ENCODE data around the gene USP22. TPM values are rescaled to one million over a fixed set of nuclear protein-coding genes. Genes with fewer than 3 reads are reported as not detected.

USP22 gene
- polyA plus RNA-seq, 4 donors: 25.5 to 96.4 (median 48.3) TPM

- Histone ChIP-seq H3K9me3 (ENCODE audit: control insufficient read depth in 2 of 2, insufficient read depth in 1 of 2, low read depth in 1 of 2, low read length in 1 of 2) (no peaks in the 10 kb centered on the region), H3K36me3 (ENCODE audit: control insufficient read depth in 3 of 3, insufficient read depth in 2 of 3, low read depth in 1 of 3, low read length in 3 of 3) (peaks cover 4 to 27% (median 8%) of the 10 kb centered on the region in 3 donors), H3K4me3 (ENCODE audit: low read depth in 1 of 3, low read length in 3 of 3) (no peak overlapping the region), H3K4me1 (ENCODE audit: control insufficient read depth in 3 of 3, insufficient read depth in 2 of 3, low read depth in 1 of 3, low read length in 2 of 3) (peaks cover 2 to 30% (median 5%) of the 10 kb centered on the region in 3 donors), H3K27ac (ENCODE audit: low read depth in 1 of 3, low read length in 2 of 3) (no peak overlapping the region), H3K27me3 (ENCODE audit: control insufficient read depth in 3 of 3, insufficient read depth in 3 of 3, low read length in 3 of 3) (no peaks in the 10 kb centered on the region)
- FAIRE-seq: no peak
- 67 to 75% (median 72%) methylated on average over 8 of the region's 8 CpGs for WGBS, 3 donors
- DNase-seq: no peak
These were observed 10.9 kb downstream of the USP22 start for GRCh38 chr17:21031756-21032396.

- Histone ChIP-seq H3K27ac (ENCODE audit: low read depth in 1 of 3, low read length in 2 of 3) (no peak overlapping the region), H3K9me3 (ENCODE audit: control insufficient read depth in 2 of 2, insufficient read depth in 1 of 2, low read depth in 1 of 2, low read length in 1 of 2) (no peaks in the 10 kb centered on the region)
These were observed 12.4 kb downstream of the USP22 start for GRCh38 chr17:21030375-21030774.

GRCh38 chr17:21029515-21029914, 13.3 kb downstream of the USP22 start:
- no peak overlapping the region for H3K27ac ChIP-seq (ENCODE audit: low read depth in 1 of 3, low read length in 2 of 3)
- FAIRE-seq: no peak

More at GRCh38 chr17:21030375-21030774, 12.4 kb downstream of the USP22 start:
- 75 to 80% (median 78%) methylated on average over 7 of the region's 7 CpGs for WGBS, 3 donors
- Histone ChIP-seq H3K27me3 (ENCODE audit: control insufficient read depth in 3 of 3, insufficient read depth in 3 of 3, low read length in 3 of 3) (no peaks in the 10 kb centered on the region), H3K4me3 (ENCODE audit: low read depth in 1 of 3, low read length in 3 of 3) (no peak overlapping the region), H3K4me1 (ENCODE audit: control insufficient read depth in 3 of 3, insufficient read depth in 2 of 3, low read depth in 1 of 3, low read length in 2 of 3) (peaks cover 2 to 21% (median 5%) of the 10 kb centered on the region in 3 donors), H3K36me3 (ENCODE audit: control insufficient read depth in 3 of 3, insufficient read depth in 2 of 3, low read depth in 1 of 3, low read length in 3 of 3) (peaks cover 10 to 37% (median 12%) of the 10 kb centered on the region in 3 donors)
- DNase-seq: no peak
- no peak for FAIRE-seq

GRCh38 chr17:21029036-21029435, 13.8 kb downstream of the USP22 start:
- Histone ChIP-seq H3K4me1 (ENCODE audit: control insufficient read depth in 3 of 3, insufficient read depth in 2 of 3, low read depth in 1 of 3, low read length in 2 of 3) (peaks cover under 1 to 13% (median 2%) of the 10 kb centered on the region in 3 donors), H3K4me3 (ENCODE audit: low read depth in 1 of 3, low read length in 3 of 3) (no peak overlapping the region), H3K9me3 (ENCODE audit: control insufficient read depth in 2 of 2, insufficient read depth in 1 of 2, low read depth in 1 of 2, low read length in 1 of 2) (no peaks in the 10 kb centered on the region), H3K36me3 (ENCODE audit: control insufficient read depth in 3 of 3, insufficient read depth in 2 of 3, low read depth in 1 of 3, low read length in 3 of 3) (peaks cover 10 to 37% (median 16%) of the 10 kb centered on the region in 3 donors), H3K27ac (ENCODE audit: low read depth in 1 of 3, low read length in 2 of 3) (no peak overlapping the region), H3K27me3 (ENCODE audit: control insufficient read depth in 3 of 3, insufficient read depth in 3 of 3, low read length in 3 of 3) (no peaks in the 10 kb centered on the region)
- FAIRE-seq: no peak
- DNase-seq: no peak
- 51 to 59% (median 54%) methylated on average over 7 of the region's 7 CpGs for WGBS, 3 donors

More at GRCh38 chr17:21029515-21029914, 13.3 kb downstream of the USP22 start:
- peaks cover 2 to 15% (median 5%) of the 10 kb centered on the region in 3 donors for H3K4me1 ChIP-seq (ENCODE audit: control insufficient read depth in 3 of 3, insufficient read depth in 2 of 3, low read depth in 1 of 3, low read length in 2 of 3)
- no peaks in the 10 kb centered on the region for H3K27me3 ChIP-seq (ENCODE audit: control insufficient read depth in 3 of 3, insufficient read depth in 3 of 3, low read length in 3 of 3)
- no peaks in the 10 kb centered on the region for H3K9me3 ChIP-seq (ENCODE audit: control insufficient read depth in 2 of 2, insufficient read depth in 1 of 2, low read depth in 1 of 2, low read length in 1 of 2)
- WGBS, 3 donors: 23 to 31% (median 26%) methylated on average over 2 of the region's 2 CpGs
- peaks cover 10 to 40% (median 14%) of the 10 kb centered on the region in 3 donors for H3K36me3 ChIP-seq (ENCODE audit: control insufficient read depth in 3 of 3, insufficient read depth in 2 of 3, low read depth in 1 of 3, low read length in 3 of 3)
- no peak overlapping the region for H3K4me3 ChIP-seq (ENCODE audit: low read depth in 1 of 3, low read length in 3 of 3)
- DNase-seq: no peak

- peaks cover 12 to 42% (median 19%) of the 10 kb centered on the region in 3 donors for H3K36me3 ChIP-seq (ENCODE audit: control insufficient read depth in 3 of 3, insufficient read depth in 2 of 3, low read depth in 1 of 3, low read length in 3 of 3)
- FAIRE-seq (no peak), DNase-seq (no peak)
- 72 to 76% (median 75%) methylated on average over 13 of the region's 13 CpGs for WGBS, 3 donors
- peaks cover 0 to 9% (median 2%) of the 10 kb centered on the region in 3 donors for H3K4me1 ChIP-seq (ENCODE audit: control insufficient read depth in 3 of 3, insufficient read depth in 2 of 3, low read depth in 1 of 3, low read length in 2 of 3)
- H3K27me3 ChIP-seq (ENCODE audit: control insufficient read depth in 3 of 3, insufficient read depth in 3 of 3, low read length in 3 of 3): no peaks in the 10 kb centered on the region
- H3K4me3 ChIP-seq (ENCODE audit: low read depth in 1 of 3, low read length in 3 of 3): no peak overlapping the region
- no peak overlapping the region for H3K27ac ChIP-seq (ENCODE audit: low read depth in 1 of 3, low read length in 2 of 3)
- H3K9me3 ChIP-seq (ENCODE audit: control insufficient read depth in 2 of 2, insufficient read depth in 1 of 2, low read depth in 1 of 2, low read length in 1 of 2): no peaks in the 10 kb centered on the region
These were observed 14.6 kb downstream of the USP22 start for GRCh38 chr17:21028192-21028591.

GRCh38 chr17:21027031-21027430, 15.8 kb downstream of the USP22 start:
- Histone ChIP-seq H3K9me3 (ENCODE audit: control insufficient read depth in 2 of 2, insufficient read depth in 1 of 2, low read depth in 1 of 2, low read length in 1 of 2) (no peaks in the 10 kb centered on the region), H3K36me3 (ENCODE audit: control insufficient read depth in 3 of 3, insufficient read depth in 2 of 3, low read depth in 1 of 3, low read length in 3 of 3) (peaks cover 12 to 38% (median 19%) of the 10 kb centered on the region in 3 donors), H3K27ac (ENCODE audit: low read depth in 1 of 3, low read length in 2 of 3) (no peak overlapping the region), H3K27me3 (ENCODE audit: control insufficient read depth in 3 of 3, insufficient read depth in 3 of 3, low read length in 3 of 3) (no peaks in the 10 kb centered on the region), H3K4me3 (ENCODE audit: low read depth in 1 of 3, low read length in 3 of 3) (no peak overlapping the region), H3K4me1 (ENCODE audit: control insufficient read depth in 3 of 3, insufficient read depth in 2 of 3, low read depth in 1 of 3, low read length in 2 of 3) (peaks cover 0 to 7% (median 2%) of the 10 kb centered on the region in 3 donors)
- no peak for FAIRE-seq
- WGBS, 3 donors: 87 to 91% (median 87%) methylated on average over 14 of the region's 14 CpGs
- no peak for DNase-seq

GRCh38 chr17:21025451-21025850, 17.4 kb downstream of the USP22 start:
- no peaks in the 10 kb centered on the region for H3K27me3 ChIP-seq (ENCODE audit: control insufficient read depth in 3 of 3, insufficient read depth in 3 of 3, low read length in 3 of 3)
- H3K4me1 ChIP-seq (ENCODE audit: control insufficient read depth in 3 of 3, insufficient read depth in 2 of 3, low read depth in 1 of 3, low read length in 2 of 3): peaks cover 0 to 3% (median 0%) of the 10 kb centered on the region in 3 donors
- H3K27ac ChIP-seq (ENCODE audit: low read depth in 1 of 3, low read length in 2 of 3): no peak overlapping the region
- FAIRE-seq (no peak), DNase-seq (no peak)
- H3K9me3 ChIP-seq (ENCODE audit: control insufficient read depth in 2 of 2, insufficient read depth in 1 of 2, low read depth in 1 of 2, low read length in 1 of 2): no peaks in the 10 kb centered on the region
- H3K36me3 ChIP-seq (ENCODE audit: control insufficient read depth in 3 of 3, insufficient read depth in 2 of 3, low read depth in 1 of 3, low read length in 3 of 3): peaks cover 14 to 52% (median 19%) of the 10 kb centered on the region in 3 donors
- H3K4me3 ChIP-seq (ENCODE audit: low read depth in 1 of 3, low read length in 3 of 3): no peak overlapping the region
- WGBS, 3 donors: 78 to 84% (median 79%) methylated on average over 5 of the region's 5 CpGs

- peaks cover 21 to 60% (median 24%) of the 10 kb centered on the region in 3 donors for H3K36me3 ChIP-seq (ENCODE audit: control insufficient read depth in 3 of 3, insufficient read depth in 2 of 3, low read depth in 1 of 3, low read length in 3 of 3)
- H3K9me3 ChIP-seq (ENCODE audit: control insufficient read depth in 2 of 2, insufficient read depth in 1 of 2, low read depth in 1 of 2, low read length in 1 of 2): no peaks in the 10 kb centered on the region
- no peak for DNase-seq
- WGBS, 3 donors: 43 to 53% (median 49%) methylated on average over 8 of the region's 8 CpGs
- peak overlapping the region in 1 of 3 donors; percentile 18 for H3K27ac ChIP-seq (ENCODE audit: low read depth in 1 of 3, low read length in 2 of 3)
- H3K4me1 ChIP-seq (ENCODE audit: control insufficient read depth in 3 of 3, insufficient read depth in 2 of 3, low read depth in 1 of 3, low read length in 2 of 3): no peaks in the 10 kb centered on the region
- no peak for FAIRE-seq
- H3K4me3 ChIP-seq (ENCODE audit: low read depth in 1 of 3, low read length in 3 of 3): no peak overlapping the region
- no peaks in the 10 kb centered on the region for H3K27me3 ChIP-seq (ENCODE audit: control insufficient read depth in 3 of 3, insufficient read depth in 3 of 3, low read length in 3 of 3)
These were observed 18.8 kb downstream of the USP22 start for GRCh38 chr17:21024024-21024423.
